DND-41 (cell line): ENCODE measurements around the gene HAP1.
A peak's percentile ranks its signal among the peaks of the same experiment; 100 is the strongest.
"Not testable (repeated sequence)": the region's sequence is repeated elsewhere in the genome, so short reads cannot be mapped to it uniquely, and the experiment has no call there.

Experiments used
- ATAC-seq: fragments of 200-7000 bp; cut with Tn5 transposase; 3 replicates; pipeline ENCODE4 v1.9.1; 2021; ENCODE audit warnings: low read depth; ENCODE audit not compliant: insufficient read depth
- DNase-seq: peaks from one replicate; pipeline ENCODE4 v3.0.0-alpha.2; 2020
- H2AFZ ChIP-seq: 2 replicates; pipeline ENCODE4 v1.6.0; 2012; ENCODE audit warnings: low read depth, low read length
- H3K27ac ChIP-seq: 2 replicates; pipeline ENCODE4 v1.5.1; 2012; ENCODE audit warnings: low read length, inconsistent platforms
- H3K27me3 ChIP-seq: fragments of 200-600 bp; sonication (generic); 2 replicates; pipeline ENCODE4 v1.6.0; 2012; ENCODE audit warnings: low read length, mild to moderate bottlenecking, inconsistent platforms; ENCODE audit not compliant: insufficient read depth, poor library complexity
- H3K36me3 ChIP-seq: 2 replicates; pipeline ENCODE4 v1.5.1; 2012; ENCODE audit warnings: low read length, inconsistent platforms; ENCODE audit not compliant: insufficient read depth
- H3K4me1 ChIP-seq: 2 replicates; pipeline ENCODE4 v1.5.1; 2012; ENCODE audit warnings: mild to moderate bottlenecking, low read length; ENCODE audit not compliant: insufficient read depth
- H3K4me2 ChIP-seq: 2 replicates; pipeline ENCODE4 v1.6.0; 2012; ENCODE audit warnings: mild to moderate bottlenecking, moderate library complexity, low read length, inconsistent platforms; ENCODE audit not compliant: insufficient read depth
- H3K4me3 ChIP-seq, 2 experiments: fragments of 200-600 bp in 1 of 2; shearing (Covaris generic) in 1 of 2; 2 replicates each; pipeline ENCODE4 v1.5.1; 2012 to 2016; ENCODE audit warnings: inconsistent platforms in 2 of 2, low read length in 2 of 2, mild to moderate bottlenecking in 2 of 2, low read depth in 1 of 2, moderate library complexity in 1 of 2
- H3K79me2 ChIP-seq: 2 replicates; pipeline ENCODE4 v1.6.0; 2012; ENCODE audit warnings: low read length, inconsistent platforms; ENCODE audit not compliant: insufficient read depth
- H3K9ac ChIP-seq: 2 replicates; pipeline ENCODE4 v1.6.0; 2012; ENCODE audit warnings: low read depth, mild to moderate bottlenecking, inconsistent platforms, low read length, moderate library complexity
- H3K9me3 ChIP-seq: 2 replicates; pipeline ENCODE4 v1.5.1; 2012; ENCODE audit warnings: low read length, moderate library complexity, mild to moderate bottlenecking, inconsistent platforms; ENCODE audit not compliant: insufficient read depth, severe bottlenecking
- H4K20me1 ChIP-seq: 2 replicates; pipeline ENCODE4 v1.6.0; 2012; ENCODE audit warnings: low read length; ENCODE audit not compliant: insufficient read depth
- EZH2 ChIP-seq: IDR thresholded peaks from 3 replicates; pipeline ENCODE4 v1.6.1; 2012; ENCODE audit warnings: borderline replicate concordance, low read depth, mild to moderate bottlenecking, moderate library complexity, low read length, inconsistent platforms; ENCODE audit not compliant: severe bottlenecking
- TF ChIP-seq, protein P1 (sequence below): IDR thresholded peaks from 2 replicates; pipeline ENCODE4 v1.5.1; 2012; ENCODE audit warnings: borderline replicate concordance, low read length, moderate library complexity, mild to moderate bottlenecking; ENCODE audit not compliant: poor library complexity, severe bottlenecking; ENCODE audit errors: extremely low read depth

Gene HAP1

DNA sequence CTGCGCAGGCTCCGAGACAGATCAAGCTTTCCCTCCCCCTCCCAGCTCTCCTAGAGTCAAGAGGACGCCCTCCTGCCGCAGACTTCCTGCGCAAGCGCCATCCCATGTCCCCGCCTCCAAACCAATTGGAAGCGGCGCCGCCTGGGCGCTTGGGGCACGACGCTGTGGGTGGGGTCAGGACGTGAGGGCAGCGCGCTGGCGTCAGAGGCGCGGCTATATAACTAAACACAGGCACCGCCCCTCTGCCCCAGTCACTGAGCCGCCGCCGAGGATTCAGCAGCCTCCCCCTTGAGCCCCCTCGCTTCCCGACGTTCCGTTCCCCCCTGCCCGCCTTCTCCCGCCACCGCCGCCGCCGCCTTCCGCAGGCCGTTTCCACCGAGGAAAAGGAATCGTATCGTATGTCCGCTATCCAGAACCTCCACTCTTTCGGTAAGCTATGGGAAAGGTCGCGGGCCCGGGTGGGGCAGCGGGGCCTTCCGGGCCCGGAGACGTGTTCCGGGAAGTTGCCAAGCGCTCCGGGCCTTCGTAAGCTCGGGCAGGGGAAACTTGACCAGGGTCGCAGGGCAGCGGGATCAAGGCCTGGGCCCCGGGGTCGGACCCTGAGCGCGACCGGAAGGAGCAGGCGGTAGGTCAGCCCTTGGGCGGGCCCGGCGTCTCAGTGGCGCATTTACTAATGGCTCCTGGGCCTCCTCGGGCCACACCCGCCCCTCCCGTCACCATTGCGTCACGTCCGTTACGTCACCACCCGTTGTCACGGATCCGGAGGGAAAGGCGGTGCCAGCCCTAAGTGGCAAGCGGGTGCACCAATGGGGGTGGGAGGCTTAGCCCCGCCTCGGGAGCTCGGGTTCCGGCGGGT, 45.6 kb downstream of the HAP1 start, which contains the start of gene EIF1:
Gene EIF1 (plus strand): TSS at position 245 of the 856 bp plus-strand sequence. CDS start 154 bp downstream, at position 399.
- Histone ChIP-seq H3K27me3 (no peaks in the 10 kb centered on the region), H3K79me2 (peaks cover 26% of the 10 kb centered on the region), H3K9ac (peak within 1 kb of the TSS; percentile 98), H3K27ac (peak within 1 kb of the TSS; percentile 97), H3K9me3 (no peaks in the 10 kb centered on the region), H3K4me2 (peak within 1 kb of the TSS; percentile 74), H4K20me1 (peaks cover 40% of the 10 kb centered on the region), H3K4me3 (peak within 1 kb of the TSS; percentile 77 to 90), H2AFZ (peak within 1 kb of the TSS; percentile 85), H3K36me3 (peaks cover 44% of the 10 kb centered on the region), H3K4me1 (peaks cover 27% of the 10 kb centered on the region)
- ATAC-seq (peak; percentile 79), DNase-seq (peak; percentile 99)
- TF ChIP-seq, protein P1, sequence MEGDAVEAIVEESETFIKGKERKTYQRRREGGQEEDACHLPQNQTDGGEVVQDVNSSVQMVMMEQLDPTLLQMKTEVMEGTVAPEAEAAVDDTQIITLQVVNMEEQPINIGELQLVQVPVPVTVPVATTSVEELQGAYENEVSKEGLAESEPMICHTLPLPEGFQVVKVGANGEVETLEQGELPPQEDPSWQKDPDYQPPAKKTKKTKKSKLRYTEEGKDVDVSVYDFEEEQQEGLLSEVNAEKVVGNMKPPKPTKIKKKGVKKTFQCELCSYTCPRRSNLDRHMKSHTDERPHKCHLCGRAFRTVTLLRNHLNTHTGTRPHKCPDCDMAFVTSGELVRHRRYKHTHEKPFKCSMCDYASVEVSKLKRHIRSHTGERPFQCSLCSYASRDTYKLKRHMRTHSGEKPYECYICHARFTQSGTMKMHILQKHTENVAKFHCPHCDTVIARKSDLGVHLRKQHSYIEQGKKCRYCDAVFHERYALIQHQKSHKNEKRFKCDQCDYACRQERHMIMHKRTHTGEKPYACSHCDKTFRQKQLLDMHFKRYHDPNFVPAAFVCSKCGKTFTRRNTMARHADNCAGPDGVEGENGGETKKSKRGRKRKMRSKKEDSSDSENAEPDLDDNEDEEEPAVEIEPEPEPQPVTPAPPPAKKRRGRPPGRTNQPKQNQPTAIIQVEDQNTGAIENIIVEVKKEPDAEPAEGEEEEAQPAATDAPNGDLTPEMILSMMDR, result no peak
- TF ChIP-seq EZH2, result no peak

DNA sequence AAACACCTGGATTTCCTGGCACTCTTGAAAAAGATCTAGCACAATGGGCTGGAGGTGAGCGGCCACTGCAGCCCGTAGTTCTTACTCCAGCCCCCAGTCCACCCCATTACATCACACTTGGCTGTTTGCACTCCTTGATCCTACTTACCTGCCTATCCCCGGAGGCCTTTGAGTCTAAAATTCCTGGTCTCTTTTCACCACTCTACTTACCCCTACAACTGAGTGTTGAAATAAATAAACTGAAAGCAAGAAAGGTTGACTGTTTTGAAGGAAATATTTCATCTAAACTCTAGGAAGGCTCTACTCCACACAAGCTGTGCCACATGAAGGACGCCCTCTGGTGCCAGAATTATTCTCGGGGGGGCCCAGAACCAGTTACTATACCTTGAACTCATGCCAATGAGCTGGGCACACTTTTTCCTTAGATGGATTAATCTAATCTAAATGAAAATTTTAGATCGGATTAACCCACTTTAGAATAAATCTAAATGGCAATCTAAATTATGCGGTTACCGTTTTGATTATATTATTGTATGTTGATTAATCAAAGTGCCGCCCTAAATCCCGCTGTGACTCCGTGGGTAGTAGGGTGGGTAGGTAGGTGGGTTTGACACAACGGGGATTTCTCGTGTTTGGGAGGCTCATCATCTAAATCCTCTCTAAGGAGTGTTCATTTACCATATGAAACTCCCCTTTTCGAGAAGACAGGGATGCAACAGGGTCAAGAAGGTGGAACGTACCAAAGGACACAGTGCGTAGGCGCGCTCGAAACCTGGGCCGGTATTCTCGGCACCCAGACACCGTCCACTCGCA, 46.4 kb downstream of the HAP1 start:
- DNase-seq, result peak; percentile 66
- H3K9ac ChIP-seq, result peak overlapping the region; percentile 61
- no peak for TF ChIP-seq EZH2
- TF ChIP-seq, protein P1, result peak; percentile 67
- peak; percentile 10 for ATAC-seq
- H2AFZ ChIP-seq, result peak overlapping the region; percentile 85
- H4K20me1 ChIP-seq, result peaks cover 40% of the 10 kb centered on the region
- H3K27me3 ChIP-seq, result no peaks in the 10 kb centered on the region
- H3K4me1 ChIP-seq, result peaks cover 27% of the 10 kb centered on the region
- H3K4me3 ChIP-seq, result peak overlapping the region; percentile 31 to 69
- H3K27ac ChIP-seq, result peak overlapping the region; percentile 84
- H3K79me2 ChIP-seq, result peaks cover 26% of the 10 kb centered on the region
- peak overlapping the region; percentile 65 for H3K4me2 ChIP-seq
- peaks cover 38% of the 10 kb centered on the region for H3K36me3 ChIP-seq
- H3K9me3 ChIP-seq, result no peaks in the 10 kb centered on the region

DNA sequence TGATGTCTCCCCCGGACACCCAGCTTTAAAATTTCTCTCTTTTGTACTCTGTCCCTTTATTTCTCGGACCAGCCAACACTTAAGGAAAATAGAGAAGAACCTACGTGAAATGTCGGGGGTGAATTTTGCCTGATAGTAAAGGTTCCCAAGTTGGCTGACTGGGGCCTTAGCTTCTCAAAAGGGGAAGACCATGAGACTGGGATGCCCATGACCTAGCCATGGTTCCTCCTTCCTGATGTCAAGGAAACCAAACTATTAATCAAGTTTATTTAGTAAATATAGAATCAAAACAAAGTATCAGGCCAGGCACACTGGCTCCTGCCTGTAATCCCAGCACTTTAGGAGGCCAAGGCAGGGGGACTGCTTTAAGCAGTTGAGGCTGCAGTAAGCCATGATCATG, 48.2 kb downstream of the HAP1 start:
- TF ChIP-seq, protein P1, result no peak
- no peak for TF ChIP-seq EZH2
- no peaks in the 10 kb centered on the region for H3K9me3 ChIP-seq
- peaks cover 20% of the 10 kb centered on the region for H3K36me3 ChIP-seq
- H3K4me3 ChIP-seq, result no peak overlapping the region
- H3K27ac ChIP-seq, result no peak overlapping the region
- H3K79me2 ChIP-seq, result peaks cover 25% of the 10 kb centered on the region
- peaks cover 26% of the 10 kb centered on the region for H3K4me1 ChIP-seq
- H3K27me3 ChIP-seq, result no peaks in the 10 kb centered on the region
- ATAC-seq, result no peak
- no peak overlapping the region for H3K4me2 ChIP-seq
- H4K20me1 ChIP-seq, result peaks cover 23% of the 10 kb centered on the region
- no peak for DNase-seq
- H2AFZ ChIP-seq, result no peak overlapping the region
- no peak overlapping the region for H3K9ac ChIP-seq

DNA sequence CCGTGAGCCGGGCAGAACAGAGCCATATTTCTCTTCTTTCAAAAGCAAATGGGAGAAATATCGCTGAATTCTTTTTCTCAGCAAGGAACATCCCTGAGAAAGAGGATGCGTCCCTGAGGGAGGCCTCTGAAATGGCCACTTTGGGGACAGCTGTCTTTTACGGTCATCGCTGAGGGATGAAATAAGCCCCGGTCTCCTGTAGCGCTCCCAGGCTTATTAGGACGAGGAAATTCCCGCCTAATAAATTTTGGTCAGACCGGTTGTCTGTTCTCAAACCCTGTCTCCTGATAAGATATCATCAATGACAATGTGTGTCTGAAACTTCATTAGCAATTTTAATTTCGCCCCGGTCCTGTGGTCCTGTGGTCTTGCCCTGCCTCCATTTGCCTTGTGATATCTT, 48.7 kb downstream of the HAP1 start:
- Histone ChIP-seq H4K20me1 (peaks cover 17% of the 10 kb centered on the region), H3K4me1 (peaks cover 20% of the 10 kb centered on the region), H3K79me2 (peaks cover 20% of the 10 kb centered on the region), H3K36me3 (peaks cover 15% of the 10 kb centered on the region)
- not testable (repeated sequence) for H3K27ac ChIP-seq, H2AFZ ChIP-seq, H3K9ac ChIP-seq, DNase-seq, H3K27me3 ChIP-seq, H3K9me3 ChIP-seq, H3K4me3 ChIP-seq, ATAC-seq, H3K4me2 ChIP-seq
